Measurements from ENCODE around the gene CELF2. TPM values are rescaled to one million over a fixed set of nuclear protein-coding genes. Genes with fewer than 3 reads are reported as not detected.

Gene CELF2
- total RNA-seq, 1 experiment from 2014 or later = not detected

DNA sequence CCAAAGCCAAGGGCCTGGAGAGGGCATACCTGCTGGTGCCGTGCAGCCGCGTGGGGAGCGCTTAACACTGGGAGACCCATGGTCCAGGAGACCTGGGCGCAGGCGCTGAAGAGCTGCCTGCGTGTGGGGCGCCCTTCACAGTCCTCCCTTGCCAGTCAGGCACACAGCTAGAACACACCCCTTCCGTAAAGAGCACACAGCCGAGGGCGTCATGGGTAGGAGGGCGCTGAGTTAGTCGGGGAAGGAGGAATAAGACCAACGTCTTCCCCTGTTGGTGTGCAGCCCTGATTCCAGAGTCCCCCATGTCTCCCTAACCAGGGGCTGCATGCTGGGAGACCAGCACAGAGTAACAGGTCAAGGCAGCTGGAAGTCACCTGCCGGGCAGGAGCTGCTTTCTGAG is 319.8 kb downstream of the CELF2 start:
- Histone ChIP-seq H3K27ac (ENCODE audit: low read depth, low read length, poor library complexity, severe bottlenecking) (no peak overlapping the region), H3K9me3 (ENCODE audit: low read depth, low read length, poor library complexity, severe bottlenecking) (no peaks in the 10 kb centered on the region), H3K27me3 (replicated peaks; ENCODE audit: insufficient read depth, low read depth, low read length, poor library complexity) (peaks cover 11% of the 10 kb centered on the region), H3K36me3 (ENCODE audit: insufficient read depth, low read length, poor library complexity, severe bottlenecking) (no peaks in the 10 kb centered on the region), H3K4me1 (ENCODE audit: insufficient read depth, low read length, poor library complexity, severe bottlenecking) (no peaks in the 10 kb centered on the region), H3K4me3 (ENCODE audit: low read depth, low read length, poor library complexity, severe bottlenecking) (no peak overlapping the region)
- ChIA-PET POLR2A (ENCODE audit: low non-redundant PET) (no interaction called here), CTCF (no interaction called here)
- BruUV-seq (replicated peaks) = no TSS peak
- intact Hi-C loops (cut with micrococcal nuclease; ENCODE audit: unreplicated experiment) = no loop called here
- DNase-seq (ENCODE audit: low spot score) = no peak
- TF ChIP-seq EZH2 (IDR thresholded peaks at IDR 0.05; ENCODE audit: borderline replicate concordance, low read depth, low read length, poor library complexity, severe bottlenecking) = no peak
- TF ChIP-seq, protein P1, sequence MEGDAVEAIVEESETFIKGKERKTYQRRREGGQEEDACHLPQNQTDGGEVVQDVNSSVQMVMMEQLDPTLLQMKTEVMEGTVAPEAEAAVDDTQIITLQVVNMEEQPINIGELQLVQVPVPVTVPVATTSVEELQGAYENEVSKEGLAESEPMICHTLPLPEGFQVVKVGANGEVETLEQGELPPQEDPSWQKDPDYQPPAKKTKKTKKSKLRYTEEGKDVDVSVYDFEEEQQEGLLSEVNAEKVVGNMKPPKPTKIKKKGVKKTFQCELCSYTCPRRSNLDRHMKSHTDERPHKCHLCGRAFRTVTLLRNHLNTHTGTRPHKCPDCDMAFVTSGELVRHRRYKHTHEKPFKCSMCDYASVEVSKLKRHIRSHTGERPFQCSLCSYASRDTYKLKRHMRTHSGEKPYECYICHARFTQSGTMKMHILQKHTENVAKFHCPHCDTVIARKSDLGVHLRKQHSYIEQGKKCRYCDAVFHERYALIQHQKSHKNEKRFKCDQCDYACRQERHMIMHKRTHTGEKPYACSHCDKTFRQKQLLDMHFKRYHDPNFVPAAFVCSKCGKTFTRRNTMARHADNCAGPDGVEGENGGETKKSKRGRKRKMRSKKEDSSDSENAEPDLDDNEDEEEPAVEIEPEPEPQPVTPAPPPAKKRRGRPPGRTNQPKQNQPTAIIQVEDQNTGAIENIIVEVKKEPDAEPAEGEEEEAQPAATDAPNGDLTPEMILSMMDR (conservative IDR thresholded peaks at IDR 0.05; ENCODE audit: low read depth, low read length) = no peak

DNA sequence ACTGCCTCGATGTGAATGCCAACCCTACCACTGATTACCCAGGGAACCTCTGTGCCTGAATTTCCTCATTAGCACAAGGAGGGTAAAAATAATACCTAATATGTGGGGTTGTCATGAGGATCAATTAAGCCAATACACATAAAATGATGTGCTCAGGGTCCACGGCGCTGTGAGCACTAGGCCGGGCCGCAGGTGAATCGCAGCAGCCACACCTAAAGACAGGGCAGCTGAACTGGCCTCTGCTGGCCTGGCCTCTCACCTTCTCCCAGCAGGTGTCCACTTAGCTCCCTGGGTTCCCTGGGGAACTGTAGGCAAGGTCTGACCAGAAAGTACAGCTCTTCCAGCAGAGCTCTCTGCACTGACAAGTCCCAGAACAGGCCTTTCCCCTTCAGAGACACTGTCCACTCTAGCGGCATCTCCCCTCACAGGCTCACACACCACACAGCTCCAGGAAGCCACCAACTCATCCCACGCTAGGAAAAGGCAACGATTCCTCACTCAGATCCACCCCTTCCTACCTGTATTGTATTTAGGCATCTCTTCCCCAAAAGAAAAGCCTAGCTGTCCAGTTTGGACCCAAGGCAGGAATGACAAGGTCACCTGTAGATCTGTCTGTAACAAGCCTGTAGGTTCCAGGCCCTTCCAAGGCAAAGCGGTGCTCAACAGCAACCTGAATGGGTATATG is 320.6 kb downstream of the CELF2 start:
- intact Hi-C loops (cut with micrococcal nuclease; ENCODE audit: unreplicated experiment) = no loop called here
- H3K36me3 ChIP-seq (ENCODE audit: insufficient read depth, low read length, poor library complexity, severe bottlenecking) = no peaks in the 10 kb centered on the region
- H3K4me1 ChIP-seq (ENCODE audit: insufficient read depth, low read length, poor library complexity, severe bottlenecking) = no peaks in the 10 kb centered on the region
- H3K27me3 ChIP-seq (replicated peaks; ENCODE audit: insufficient read depth, low read depth, low read length, poor library complexity) = peaks cover 11% of the 10 kb centered on the region
- BruUV-seq (replicated peaks) = no TSS peak
- H3K9me3 ChIP-seq (ENCODE audit: low read depth, low read length, poor library complexity, severe bottlenecking) = no peaks in the 10 kb centered on the region
- no peak overlapping the region for H3K27ac ChIP-seq (ENCODE audit: low read depth, low read length, poor library complexity, severe bottlenecking)
- DNase-seq (ENCODE audit: low spot score) = no peak
- CTCF ChIA-PET = no interaction called here
- POLR2A ChIA-PET (ENCODE audit: low non-redundant PET) = no interaction called here
- no peak overlapping the region for H3K4me3 ChIP-seq (ENCODE audit: low read depth, low read length, poor library complexity, severe bottlenecking)
- no peak for TF ChIP-seq EZH2 (IDR thresholded peaks at IDR 0.05; ENCODE audit: borderline replicate concordance, low read depth, low read length, poor library complexity, severe bottlenecking)
- TF ChIP-seq, protein P1 (conservative IDR thresholded peaks at IDR 0.05; ENCODE audit: low read depth, low read length) = no peak

DNA sequence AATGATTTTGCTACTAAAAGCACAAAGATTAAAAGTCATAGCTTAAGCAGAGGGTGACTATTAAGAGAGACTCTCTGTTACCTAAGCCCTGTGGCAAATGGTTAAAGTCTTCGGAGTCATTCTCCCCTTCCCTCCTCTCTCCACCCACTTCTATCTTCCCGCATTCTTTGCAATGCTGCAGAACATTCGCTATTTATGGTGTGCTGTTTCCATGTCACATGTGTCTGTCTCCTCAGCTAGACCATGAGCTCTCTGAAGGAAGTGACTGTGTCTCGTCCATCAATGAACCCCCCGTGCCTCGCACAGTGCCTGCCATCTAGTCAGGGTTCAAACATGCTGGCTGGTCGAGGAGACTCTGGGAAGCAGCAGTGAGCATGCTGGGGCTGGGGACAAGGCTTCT is 321.3 kb downstream of the CELF2 start:
- Histone ChIP-seq H3K9me3 (ENCODE audit: low read depth, low read length, poor library complexity, severe bottlenecking) (no peaks in the 10 kb centered on the region), H3K36me3 (ENCODE audit: insufficient read depth, low read length, poor library complexity, severe bottlenecking) (no peaks in the 10 kb centered on the region), H3K4me3 (ENCODE audit: low read depth, low read length, poor library complexity, severe bottlenecking) (no peak overlapping the region), H3K4me1 (ENCODE audit: insufficient read depth, low read length, poor library complexity, severe bottlenecking) (no peaks in the 10 kb centered on the region), H3K27ac (ENCODE audit: low read depth, low read length, poor library complexity, severe bottlenecking) (no peak overlapping the region), H3K27me3 (replicated peaks; ENCODE audit: insufficient read depth, low read depth, low read length, poor library complexity) (peaks cover 11% of the 10 kb centered on the region)
- BruUV-seq (replicated peaks) = no TSS peak
- DNase-seq (ENCODE audit: low spot score) = no peak
- intact Hi-C loops (cut with micrococcal nuclease; ENCODE audit: unreplicated experiment) = no loop called here
- TF ChIP-seq, protein P1 (conservative IDR thresholded peaks at IDR 0.05; ENCODE audit: low read depth, low read length) = no peak
- no peak for TF ChIP-seq EZH2 (IDR thresholded peaks at IDR 0.05; ENCODE audit: borderline replicate concordance, low read depth, low read length, poor library complexity, severe bottlenecking)
- ChIA-PET POLR2A (ENCODE audit: low non-redundant PET) (no interaction called here), CTCF (no interaction called here)
